ENCODE data around the gene RNF19B. TPM values are rescaled to one million over a fixed set of nuclear protein-coding genes. Genes with fewer than 3 reads are reported as not detected.

RNF19B gene
- total RNA-seq, 4 donors from 2014 or later, result 13.9 to 22.9 (median 17.2) TPM

DNA sequence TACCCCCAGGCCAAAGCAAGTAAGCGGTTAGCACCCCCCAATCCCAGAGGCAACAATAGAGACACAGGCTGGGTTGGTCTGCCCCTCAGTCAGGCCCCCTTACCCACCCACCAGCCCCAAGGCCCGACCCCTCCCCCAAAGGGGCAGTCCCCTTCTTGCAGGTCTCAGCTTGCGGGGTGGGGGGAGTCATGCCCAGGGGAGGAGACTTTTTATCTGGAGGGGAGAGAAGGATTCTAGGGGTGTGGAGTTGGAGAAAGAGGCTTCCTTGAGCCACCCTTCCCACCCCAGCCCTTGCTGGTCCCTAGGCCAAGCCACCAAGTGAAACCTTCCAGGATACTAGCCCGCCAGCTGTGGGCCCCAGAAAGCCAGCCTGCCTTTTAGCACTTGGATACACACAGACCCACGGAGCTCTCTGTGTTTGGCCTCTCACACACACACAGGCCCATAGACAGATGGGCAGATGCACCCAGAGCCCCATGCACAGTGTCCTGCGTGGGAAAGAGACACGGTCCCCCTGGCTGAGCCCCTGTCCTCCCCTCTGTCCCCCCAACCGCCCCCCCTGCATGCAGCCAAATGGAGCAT lies 70.5 kb downstream of the RNF19B start:
- Histone ChIP-seq H3K27me3 (peaks cover 0 to 47% of the 10 kb centered on the region in 2 donors), H3K4me3 (peak overlapping the region in 1 of 4 donors; percentile 47), H3K9me3 (no peaks in the 10 kb centered on the region), H3K4me1 (peaks cover 0 to 15% (median 3%) of the 10 kb centered on the region in 4 donors), H3K36me3 (no peaks in the 10 kb centered on the region), H3K27ac (no peak overlapping the region)
- DNase-seq (ENCODE audit: low spot score in 2 of 2), result no peak
- TF ChIP-seq EP300 (IDR thresholded peaks at IDR 0.05) (no peak), POLR2A (IDR thresholded peaks at IDR 0.05) (no peak), CTCF (IDR thresholded peaks at IDR 0.05) (no peak)
- 60% methylated on average over 7 to 8 of the region's 8 CpGs for WGBS, 2 donors

GRCh38 chr1:32893198-32894018 lies 71.2 kb downstream of the RNF19B start:
- Histone ChIP-seq H3K4me3 (peak overlapping the region; percentile 28 to 47 (median 39)), H3K9me3 (no peaks in the 10 kb centered on the region), H3K27me3 (peaks cover 0 to 54% of the 10 kb centered on the region in 2 donors), H3K27ac (peak overlapping the region in 1 of 4 donors; percentile 7), H3K4me1 (peaks cover 0 to 15% (median 3%) of the 10 kb centered on the region in 4 donors), H3K36me3 (no peaks in the 10 kb centered on the region)
- TF ChIP-seq EP300 (IDR thresholded peaks at IDR 0.05) (no peak), POLR2A (IDR thresholded peaks at IDR 0.05) (no peak), CTCF (IDR thresholded peaks at IDR 0.05) (no peak)
- 1 to 2% methylated on average over 35 to 58 of the region's 58 CpGs for WGBS, 2 donors
- DNase-seq (ENCODE audit: low spot score in 2 of 2), result no peak

GRCh38 chr1:32892368-32893197 lies 72.0 kb downstream of the RNF19B start:
- peak overlapping the region; percentile 28 to 47 (median 39) for H3K4me3 ChIP-seq
- WGBS, 2 donors, result 15% methylated on average over 41 to 48 of the region's 49 CpGs
- DNase-seq (ENCODE audit: low spot score in 2 of 2), result no peak
- H3K27ac ChIP-seq, result peak overlapping the region in 1 of 4 donors; percentile 7
- no peaks in the 10 kb centered on the region for H3K36me3 ChIP-seq
- peaks cover 0 to 15% (median 3%) of the 10 kb centered on the region in 4 donors for H3K4me1 ChIP-seq
- H3K9me3 ChIP-seq, result no peaks in the 10 kb centered on the region
- H3K27me3 ChIP-seq, result peaks cover 0 to 63% of the 10 kb centered on the region in 2 donors
- TF ChIP-seq EP300 (IDR thresholded peaks at IDR 0.05) (no peak), CTCF (IDR thresholded peaks at IDR 0.05) (peak in 3 of 5 experiments; percentile 33 to 42 (median 39)), POLR2A (IDR thresholded peaks at IDR 0.05) (no peak)

- no peak for TF ChIP-seq CTCF (IDR thresholded peaks at IDR 0.05)
- no peak for TF ChIP-seq POLR2A (IDR thresholded peaks at IDR 0.05)
- no peak for TF ChIP-seq EP300 (IDR thresholded peaks at IDR 0.05)
- DNase-seq (ENCODE audit: low spot score in 2 of 2), result no peak
- Histone ChIP-seq H3K9me3 (no peaks in the 10 kb centered on the region), H3K4me1 (peaks cover 0 to 17% (median 3%) of the 10 kb centered on the region in 4 donors), H3K27ac (no peak overlapping the region), H3K4me3 (no peak overlapping the region), H3K27me3 (peaks cover 0 to 72% of the 10 kb centered on the region in 2 donors), H3K36me3 (no peaks in the 10 kb centered on the region)
- 92 to 93% methylated on average over 3 of the region's 3 CpGs for WGBS, 2 donors
Observed at GRCh38 chr1:32891630-32892029, 73.0 kb downstream of the RNF19B start.

Measured in tibial nerve (tissue), 4 donors.